CD8-positive, alpha-beta memory T cell (primary cell): Measurements from ENCODE around the gene MAP3K4. TPM values are rescaled to one million over a fixed set of nuclear protein-coding genes. Genes with fewer than 3 reads are reported as not detected.

Experiments used
- CTCF ChIA-PET: fragments of 350-600 bp; sonication (Branson Sonifier 250); formaldehyde crosslinking; loops from one replicate; lab custom pipeline; 2021; ENCODE audit warnings: antibody characterized with exemption; lab: Charles Lee
- POLR2A ChIA-PET: fragments of 350-600 bp; sonication (Branson Sonifier 250); formaldehyde crosslinking; loops from one replicate; lab custom pipeline; 2021; ENCODE audit warnings: antibody characterized with exemption; lab: Charles Lee
- DNase-seq, 5 donors: peaks; one replicate each; pipeline versions ENCODE4 v3.0.0 to v3.0.0-alpha.2; 2020 to 2022; ENCODE audit warnings: mixed read lengths in 1 of 5
- H3K27ac ChIP-seq: one replicate; pipeline ENCODE4 v1.7.0; 2013; ENCODE audit warnings: low read depth, mild to moderate bottlenecking, low read length, moderate library complexity
- H3K27me3 ChIP-seq: 2 replicates; pipeline ENCODE4 v1.7.0; 2013; ENCODE audit warnings: low read length, mild to moderate bottlenecking; ENCODE audit not compliant: insufficient read depth, poor library complexity, severe bottlenecking
- H3K36me3 ChIP-seq: 2 replicates; pipeline ENCODE4 v1.7.0; 2013; ENCODE audit warnings: mild to moderate bottlenecking, low read length, moderate library complexity; ENCODE audit not compliant: insufficient read depth
- H3K4me1 ChIP-seq: 2 replicates; pipeline ENCODE4 v1.7.0; 2013; ENCODE audit warnings: mild to moderate bottlenecking, low read length, moderate library complexity; ENCODE audit not compliant: insufficient read depth
- H3K4me3 ChIP-seq: 2 replicates; pipeline ENCODE4 v1.7.0; 2013; ENCODE audit warnings: mild to moderate bottlenecking, low read length
- H3K9me3 ChIP-seq: 2 replicates; pipeline ENCODE4 v1.7.0; 2013; ENCODE audit warnings: mild to moderate bottlenecking, low read length
- H3K27ac Mint-ChIP-seq, 8 donors: one replicate each; pipeline ENCODE4 v1.8.0; 2020 to 2021; ENCODE audit warnings: mixed read lengths in 8 of 8, mild to moderate bottlenecking in 6 of 8, inconsistent platforms in 3 of 8, moderate library complexity in 3 of 8
- H3K27me3 Mint-ChIP-seq, 2 donors: one replicate each; pipeline ENCODE4 v1.8.0; 2020 to 2021; ENCODE audit warnings: mixed read lengths in 2 of 2, mild to moderate bottlenecking in 1 of 2, moderate library complexity in 1 of 2
- H3K36me3 Mint-ChIP-seq, 3 donors: one replicate each; pipeline ENCODE4 v1.8.0; 2020 to 2021; ENCODE audit warnings: mixed read lengths in 3 of 3, inconsistent platforms in 1 of 3, mild to moderate bottlenecking in 1 of 3
- H3K4me1 Mint-ChIP-seq, 3 donors: one replicate each; pipeline ENCODE4 v1.8.0; 2020 to 2021; ENCODE audit warnings: mixed read lengths in 3 of 3, inconsistent platforms in 1 of 3, mild to moderate bottlenecking in 1 of 3
- H3K4me3 Mint-ChIP-seq, 7 donors: one replicate each; pipeline ENCODE4 v1.8.0; 2020 to 2021; ENCODE audit warnings: mixed read lengths in 7 of 7, mild to moderate bottlenecking in 6 of 7, moderate library complexity in 4 of 7, inconsistent platforms in 2 of 7
- H3K9me3 Mint-ChIP-seq, 5 donors: one replicate each; pipeline ENCODE4 v1.8.0; 2020 to 2022; ENCODE audit warnings: mixed read lengths in 5 of 5, mild to moderate bottlenecking in 3 of 5, moderate library complexity in 2 of 5, inconsistent platforms in 1 of 5
- polyA plus RNA-seq: library from polyadenylated mRNA; unstranded; fragments of 300-500 nt; fragmentation: Illumina TruSeq; gene quantifications from one replicate; pipeline ENCODE4 v1.2.3, GENCODE V29; 2021
- total RNA-seq, 2 experiments: library from RNA; stranded (reverse); gene quantifications; one replicate each; pipeline ENCODE4 v1.2.3, GENCODE V29; 2021

MAP3K4 gene
- total and polyA plus RNA-seq, 3 experiments from 2014 or later = 13.0 to 46.2 (median 43.5) TPM

DNA sequence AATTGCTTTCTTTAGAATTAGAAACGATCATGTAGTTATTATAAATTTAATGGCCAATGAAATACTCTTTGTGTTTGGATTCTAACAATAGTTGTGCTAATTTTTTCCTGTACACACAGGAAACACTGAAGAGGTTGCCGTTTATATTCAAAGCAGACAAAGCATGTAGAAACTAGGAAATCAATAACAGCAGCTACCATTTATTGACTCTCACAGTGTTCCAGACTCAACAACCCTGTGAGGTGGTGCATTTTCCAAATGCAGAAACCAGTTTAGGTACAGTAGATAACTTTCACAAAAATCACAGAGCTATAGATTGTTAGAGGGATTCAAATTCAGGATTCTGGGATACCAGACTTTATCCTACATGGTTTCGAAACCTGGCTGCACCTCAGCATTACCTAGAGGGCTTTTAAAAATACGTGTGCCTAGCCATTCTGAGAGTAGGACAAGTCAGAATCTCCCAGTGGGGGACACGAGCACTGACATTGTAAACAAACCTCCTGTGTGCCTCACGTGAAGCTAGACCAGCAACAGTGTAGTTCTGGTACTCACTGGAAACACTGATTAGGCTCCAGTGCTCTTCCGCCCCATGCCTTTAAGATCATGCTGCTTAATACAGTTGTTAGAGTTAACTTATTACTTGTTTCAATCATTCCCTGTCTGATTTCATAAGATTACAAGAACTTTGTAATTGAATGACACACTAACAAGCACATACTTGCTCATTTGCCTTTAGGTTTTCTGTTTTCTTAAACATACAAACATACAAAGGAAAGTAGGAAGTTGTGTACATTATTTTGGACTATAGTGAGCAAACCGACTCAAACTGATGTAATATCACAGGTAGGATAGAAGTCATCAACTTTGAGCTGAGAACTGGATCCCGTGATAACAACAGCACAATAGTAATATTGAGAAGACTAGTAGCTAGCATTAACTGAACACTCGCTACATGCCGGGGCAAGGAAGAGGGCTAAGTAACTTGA, 65.8 kb downstream of the MAP3K4 start:
- Mint-ChIP-seq H3K36me3 (peaks cover 4 to 20% (median 12%) of the 10 kb centered on the region in 3 donors), H3K4me1 (peaks cover 15 to 23% (median 21%) of the 10 kb centered on the region in 3 donors), H3K27ac (peak overlapping the region in 3 of 8 donors; percentile 1 to 18 (median 3)), H3K27me3 (no peaks in the 10 kb centered on the region), H3K9me3 (no peaks in the 10 kb centered on the region), H3K4me3 (no peak overlapping the region)
- Histone ChIP-seq H3K4me1 (no peaks in the 10 kb centered on the region), H3K27ac (no peak overlapping the region), H3K36me3 (no peaks in the 10 kb centered on the region), H3K27me3 (no peaks in the 10 kb centered on the region), H3K9me3 (no peaks in the 10 kb centered on the region), H3K4me3 (no peak overlapping the region)
- DNase-seq = no peak
- ChIA-PET POLR2A (no interaction called here), CTCF (no interaction called here)

DNA sequence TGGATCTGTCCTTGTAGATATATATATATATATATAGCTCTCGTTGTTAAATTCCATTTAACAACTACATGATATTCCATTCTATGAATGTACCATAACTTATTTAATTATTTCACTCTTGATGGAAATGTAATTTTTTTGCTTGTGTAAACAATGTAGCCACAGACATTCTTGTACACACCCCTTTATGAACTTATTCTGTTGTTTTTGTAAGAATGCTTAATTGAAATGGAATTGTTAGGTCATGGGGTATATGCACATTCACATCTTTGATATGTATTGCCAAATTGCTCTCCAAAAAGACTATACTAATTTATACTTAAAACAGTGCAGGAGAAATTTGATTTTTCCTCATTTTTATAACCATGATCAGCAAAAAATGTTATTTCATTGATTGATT, 67.2 kb downstream of the MAP3K4 start:
- Histone ChIP-seq H3K4me3 (no peak overlapping the region), H3K9me3 (no peaks in the 10 kb centered on the region), H3K27me3 (no peaks in the 10 kb centered on the region), H3K36me3 (no peaks in the 10 kb centered on the region), H3K4me1 (no peaks in the 10 kb centered on the region), H3K27ac (no peak overlapping the region)
- Mint-ChIP-seq H3K27me3 (no peaks in the 10 kb centered on the region), H3K36me3 (peaks cover 4 to 16% (median 10%) of the 10 kb centered on the region in 3 donors), H3K9me3 (no peaks in the 10 kb centered on the region), H3K4me1 (peaks cover 22 to 31% (median 29%) of the 10 kb centered on the region in 3 donors), H3K27ac (peak overlapping the region in 1 of 8 donors; percentile 36), H3K4me3 (no peak overlapping the region)
- CTCF ChIA-PET = no interaction called here
- DNase-seq = no peak
- POLR2A ChIA-PET = no interaction called here

DNA sequence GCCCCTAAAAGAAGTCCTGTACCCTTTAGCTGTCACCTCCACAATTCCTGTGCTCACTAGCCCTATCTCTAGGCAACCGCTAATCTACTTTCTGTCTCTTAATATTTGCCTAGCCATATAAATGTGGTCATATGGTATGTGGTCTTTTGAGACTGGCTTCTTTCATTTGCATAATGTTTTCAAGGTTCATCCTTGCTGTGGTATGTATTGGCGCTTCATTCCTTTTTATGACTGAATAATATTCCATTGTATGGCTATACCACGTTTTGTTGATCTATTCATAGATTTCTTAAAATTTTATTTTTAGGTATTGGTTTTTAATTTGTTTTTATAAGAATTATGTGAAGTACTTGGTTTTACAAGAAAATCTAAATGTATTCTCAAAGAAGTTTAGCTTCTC, 70.0 kb downstream of the MAP3K4 start:
- Mint-ChIP-seq H3K9me3 (no peaks in the 10 kb centered on the region), H3K27ac (no peak overlapping the region), H3K27me3 (no peaks in the 10 kb centered on the region), H3K4me1 (peaks cover 19 to 35% (median 19%) of the 10 kb centered on the region in 3 donors), H3K36me3 (peaks cover 4 to 16% (median 10%) of the 10 kb centered on the region in 3 donors), H3K4me3 (no peak overlapping the region)
- Histone ChIP-seq H3K4me1 (no peaks in the 10 kb centered on the region), H3K27ac (no peak overlapping the region), H3K9me3 (no peaks in the 10 kb centered on the region), H3K4me3 (no peak overlapping the region), H3K36me3 (no peaks in the 10 kb centered on the region), H3K27me3 (no peaks in the 10 kb centered on the region)
- ChIA-PET POLR2A (no interaction called here), CTCF (no interaction called here)
- DNase-seq = no peak

DNA sequence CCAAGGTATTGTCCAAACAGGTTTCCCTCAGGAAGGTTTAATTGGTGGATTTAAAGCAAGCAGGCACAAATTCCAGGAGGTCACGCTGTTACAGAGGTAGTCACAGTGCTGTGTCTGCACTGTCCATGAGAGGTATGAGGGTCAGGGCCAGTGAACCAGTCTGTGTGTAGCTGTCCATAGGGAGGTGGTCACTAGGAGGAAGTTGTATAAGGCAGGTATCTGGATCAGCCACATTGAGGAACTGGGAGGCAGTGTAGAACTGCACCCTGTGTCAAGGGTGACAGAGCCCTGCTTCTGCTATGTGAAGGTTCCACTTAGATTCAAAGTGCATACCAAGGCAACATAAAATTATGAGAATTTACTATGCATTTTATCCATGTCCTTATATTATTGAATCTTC, 73.3 kb downstream of the MAP3K4 start:
- H3K27me3 ChIP-seq = no peaks in the 10 kb centered on the region
- H3K27ac ChIP-seq = no peak overlapping the region
- H3K4me1 ChIP-seq = no peaks in the 10 kb centered on the region
- Mint-ChIP-seq H3K4me3 (no peak overlapping the region), H3K9me3 (no peaks in the 10 kb centered on the region), H3K27me3 (no peaks in the 10 kb centered on the region), H3K4me1 (peaks cover 14 to 23% (median 14%) of the 10 kb centered on the region in 3 donors), H3K36me3 (peaks cover 4 to 18% (median 14%) of the 10 kb centered on the region in 3 donors), H3K27ac (peak overlapping the region in 1 of 8 donors; percentile 27)
- CTCF ChIA-PET = no interaction called here
- H3K9me3 ChIP-seq = no peaks in the 10 kb centered on the region
- no peaks in the 10 kb centered on the region for H3K36me3 ChIP-seq
- DNase-seq = no peak
- POLR2A ChIA-PET = no interaction called here
- H3K4me3 ChIP-seq = no peak overlapping the region

DNA sequence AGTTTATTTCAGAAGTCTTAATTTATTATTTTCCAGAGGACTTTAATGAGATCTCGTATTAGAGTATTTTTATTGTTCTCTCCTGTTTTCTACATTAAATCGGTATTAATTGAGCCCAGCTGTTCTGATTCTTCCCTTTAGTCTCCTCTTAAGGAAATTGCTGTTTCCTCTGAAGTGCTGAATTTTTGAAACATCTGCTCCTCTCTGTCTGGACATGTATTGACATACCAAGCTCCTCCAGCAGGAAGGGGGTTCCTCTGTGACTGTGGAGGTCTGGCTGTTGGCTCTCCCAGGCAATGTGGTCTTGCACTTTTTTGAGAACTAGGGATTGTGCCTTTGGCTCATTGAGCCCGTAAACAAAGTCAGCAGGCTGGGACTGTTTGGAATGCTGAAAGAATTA, 74.9 kb downstream of the MAP3K4 start:
- POLR2A ChIA-PET = interaction anchor here (0.7 kb wide), 1 partner anchor 1347 kb away, joined by 3 read pairs; no protein-coding TSS in a partner anchor
- Histone ChIP-seq H3K4me1 (no peaks in the 10 kb centered on the region), H3K27ac (no peak overlapping the region)

DNA sequence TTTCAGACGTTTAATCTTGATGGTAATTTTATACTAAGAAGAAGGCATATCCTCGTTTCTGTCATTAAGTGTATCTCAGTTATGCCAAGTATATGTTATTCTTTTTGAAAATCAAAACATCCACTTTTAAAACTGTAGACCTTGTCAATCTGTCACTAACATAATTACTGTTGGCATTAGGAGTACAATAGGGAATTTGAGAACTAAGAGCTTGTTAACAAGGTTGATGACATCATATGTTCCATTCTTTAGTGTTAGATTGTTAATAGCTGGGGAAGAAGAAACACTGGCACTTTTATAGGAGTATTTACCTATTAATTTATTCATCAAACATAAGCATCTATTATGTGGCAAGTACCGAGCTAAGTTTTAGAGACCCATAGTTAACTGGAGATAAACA, 76.2 kb downstream of the MAP3K4 start:
- H3K27me3 ChIP-seq = no peaks in the 10 kb centered on the region
- DNase-seq = no peak
- ChIA-PET POLR2A (no interaction called here), CTCF (no interaction called here)
- Mint-ChIP-seq H3K4me3 (no peak overlapping the region), H3K9me3 (no peaks in the 10 kb centered on the region), H3K27me3 (no peaks in the 10 kb centered on the region), H3K27ac (no peak overlapping the region), H3K36me3 (peaks cover 0 to 33% (median 18%) of the 10 kb centered on the region in 3 donors), H3K4me1 (peaks cover 10 to 20% (median 12%) of the 10 kb centered on the region in 3 donors)
- H3K4me3 ChIP-seq = no peak overlapping the region
- no peaks in the 10 kb centered on the region for H3K4me1 ChIP-seq
- no peaks in the 10 kb centered on the region for H3K9me3 ChIP-seq
- no peak overlapping the region for H3K27ac ChIP-seq
- H3K36me3 ChIP-seq = no peaks in the 10 kb centered on the region

More for the DNA sequence above, 74.9 kb downstream of the MAP3K4 start:
- no peaks in the 10 kb centered on the region for H3K9me3 Mint-ChIP-seq
- no peaks in the 10 kb centered on the region for H3K27me3 Mint-ChIP-seq
- Histone ChIP-seq H3K4me3 (no peak overlapping the region), H3K36me3 (no peaks in the 10 kb centered on the region), H3K9me3 (no peaks in the 10 kb centered on the region), H3K27me3 (no peaks in the 10 kb centered on the region)
- H3K36me3 Mint-ChIP-seq = peaks cover 2 to 25% (median 16%) of the 10 kb centered on the region in 3 donors
- peak overlapping the region in 3 of 8 donors; percentile 17 to 52 (median 41) for H3K27ac Mint-ChIP-seq
- H3K4me3 Mint-ChIP-seq = no peak overlapping the region
- peaks cover 12 to 21% (median 14%) of the 10 kb centered on the region in 3 donors for H3K4me1 Mint-ChIP-seq
- DNase-seq = no peak
- CTCF ChIA-PET = no interaction called here

DNA sequence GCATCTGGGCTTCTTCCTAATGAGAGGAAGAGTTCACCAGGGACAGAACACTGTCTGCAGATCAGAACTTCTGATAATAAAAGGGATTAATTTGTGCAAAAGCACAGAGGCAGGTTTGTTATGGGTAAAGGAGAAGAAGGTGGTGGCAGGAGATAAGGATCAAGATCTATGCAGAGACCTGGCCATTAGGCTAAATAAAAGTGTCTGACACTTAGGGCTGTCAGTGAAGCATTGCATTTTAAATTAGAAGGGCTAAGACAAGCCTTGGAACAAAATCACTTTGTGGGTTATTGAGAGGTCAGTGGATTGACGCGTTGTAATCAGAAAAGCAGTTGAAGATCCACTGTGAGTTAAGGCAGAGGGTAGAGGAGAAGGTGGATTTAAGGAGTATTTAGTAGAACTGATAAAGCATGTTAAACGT, 76.8 kb downstream of the MAP3K4 start:
- Histone ChIP-seq H3K27me3 (no peaks in the 10 kb centered on the region), H3K36me3 (no peaks in the 10 kb centered on the region), H3K27ac (no peak overlapping the region), H3K9me3 (no peaks in the 10 kb centered on the region), H3K4me1 (no peaks in the 10 kb centered on the region), H3K4me3 (no peak overlapping the region)
- CTCF ChIA-PET = no interaction called here
- H3K36me3 Mint-ChIP-seq = peaks cover 3 to 34% (median 18%) of the 10 kb centered on the region in 3 donors
- H3K9me3 Mint-ChIP-seq = no peaks in the 10 kb centered on the region
- no peaks in the 10 kb centered on the region for H3K27me3 Mint-ChIP-seq
- POLR2A ChIA-PET = no interaction called here
- no peak overlapping the region for H3K4me3 Mint-ChIP-seq
- H3K27ac Mint-ChIP-seq = no peak overlapping the region
- no peak for DNase-seq
- peaks cover 7 to 17% (median 8%) of the 10 kb centered on the region in 3 donors for H3K4me1 Mint-ChIP-seq

DNA sequence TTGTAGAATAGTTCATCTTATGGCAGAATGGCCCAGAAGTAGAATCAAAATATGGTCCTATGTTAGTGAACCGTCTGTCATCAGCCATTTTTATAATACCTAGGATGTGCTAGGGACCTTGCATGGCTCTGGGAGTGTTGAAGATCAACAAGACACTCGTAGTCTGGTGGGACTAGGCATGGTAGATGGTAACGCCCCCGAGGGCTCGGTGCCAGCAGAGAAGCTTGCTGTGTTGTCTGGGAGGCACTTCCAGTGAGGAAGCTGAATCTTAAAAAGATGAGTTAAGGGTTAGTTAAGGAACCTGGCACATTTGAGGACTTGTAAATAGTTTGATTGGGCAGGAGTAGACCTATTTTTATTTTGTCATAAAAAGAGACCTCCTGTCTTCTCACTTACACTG, 82.4 kb downstream of the MAP3K4 start:
- H3K4me3 ChIP-seq = no peak overlapping the region
- peaks cover 5 to 9% (median 7%) of the 10 kb centered on the region in 3 donors for H3K4me1 Mint-ChIP-seq
- no peaks in the 10 kb centered on the region for H3K9me3 ChIP-seq
- peaks cover 4% of the 10 kb centered on the region for H3K36me3 ChIP-seq
- H3K27ac Mint-ChIP-seq = peak overlapping the region in 6 of 8 donors; percentile 35 to 85 (median 78)
- no peak overlapping the region for H3K27ac ChIP-seq
- H3K4me3 Mint-ChIP-seq = no peak overlapping the region
- peaks cover 4 to 24% (median 14%) of the 10 kb centered on the region in 3 donors for H3K36me3 Mint-ChIP-seq
- peaks cover 0 to 2% of the 10 kb centered on the region in 2 donors for H3K27me3 Mint-ChIP-seq
- peaks cover 10% of the 10 kb centered on the region for H3K4me1 ChIP-seq
- DNase-seq = no peak
- H3K27me3 ChIP-seq = no peaks in the 10 kb centered on the region
- CTCF ChIA-PET = no interaction called here
- POLR2A ChIA-PET = no interaction called here
- H3K9me3 Mint-ChIP-seq = no peaks in the 10 kb centered on the region
